Measurements from ENCODE around the gene LRRC53.
A peak's percentile ranks its signal among the peaks of the same experiment; 100 is the strongest.

LRRC53 gene

GRCh38 chr1:74420467-74420866 is 91.9 kb downstream of the LRRC53 start:
- TF ChIP-seq, protein P1, sequence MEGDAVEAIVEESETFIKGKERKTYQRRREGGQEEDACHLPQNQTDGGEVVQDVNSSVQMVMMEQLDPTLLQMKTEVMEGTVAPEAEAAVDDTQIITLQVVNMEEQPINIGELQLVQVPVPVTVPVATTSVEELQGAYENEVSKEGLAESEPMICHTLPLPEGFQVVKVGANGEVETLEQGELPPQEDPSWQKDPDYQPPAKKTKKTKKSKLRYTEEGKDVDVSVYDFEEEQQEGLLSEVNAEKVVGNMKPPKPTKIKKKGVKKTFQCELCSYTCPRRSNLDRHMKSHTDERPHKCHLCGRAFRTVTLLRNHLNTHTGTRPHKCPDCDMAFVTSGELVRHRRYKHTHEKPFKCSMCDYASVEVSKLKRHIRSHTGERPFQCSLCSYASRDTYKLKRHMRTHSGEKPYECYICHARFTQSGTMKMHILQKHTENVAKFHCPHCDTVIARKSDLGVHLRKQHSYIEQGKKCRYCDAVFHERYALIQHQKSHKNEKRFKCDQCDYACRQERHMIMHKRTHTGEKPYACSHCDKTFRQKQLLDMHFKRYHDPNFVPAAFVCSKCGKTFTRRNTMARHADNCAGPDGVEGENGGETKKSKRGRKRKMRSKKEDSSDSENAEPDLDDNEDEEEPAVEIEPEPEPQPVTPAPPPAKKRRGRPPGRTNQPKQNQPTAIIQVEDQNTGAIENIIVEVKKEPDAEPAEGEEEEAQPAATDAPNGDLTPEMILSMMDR (IDR thresholded peaks at IDR 0.05; ENCODE audit: unreplicated experiment in 3 of 3), result no peak
- peaks cover 24% of the 10 kb centered on the region for H3K4me1 Mint-ChIP-seq
- no peaks in the 10 kb centered on the region for H3K36me3 Mint-ChIP-seq (ENCODE audit: low read depth)
- no peaks in the 10 kb centered on the region for H3K9me3 Mint-ChIP-seq
- peak overlapping the region in 1 of 3 experiments; percentile 20 for H3K27ac Mint-ChIP-seq
- no peak overlapping the region for H3K4me3 Mint-ChIP-seq
- no peaks in the 10 kb centered on the region for H3K27me3 Mint-ChIP-seq (ENCODE audit: low read depth)

Data from nephron (organoid).